ENCODE measurements around the gene SPEF1.

DNA sequence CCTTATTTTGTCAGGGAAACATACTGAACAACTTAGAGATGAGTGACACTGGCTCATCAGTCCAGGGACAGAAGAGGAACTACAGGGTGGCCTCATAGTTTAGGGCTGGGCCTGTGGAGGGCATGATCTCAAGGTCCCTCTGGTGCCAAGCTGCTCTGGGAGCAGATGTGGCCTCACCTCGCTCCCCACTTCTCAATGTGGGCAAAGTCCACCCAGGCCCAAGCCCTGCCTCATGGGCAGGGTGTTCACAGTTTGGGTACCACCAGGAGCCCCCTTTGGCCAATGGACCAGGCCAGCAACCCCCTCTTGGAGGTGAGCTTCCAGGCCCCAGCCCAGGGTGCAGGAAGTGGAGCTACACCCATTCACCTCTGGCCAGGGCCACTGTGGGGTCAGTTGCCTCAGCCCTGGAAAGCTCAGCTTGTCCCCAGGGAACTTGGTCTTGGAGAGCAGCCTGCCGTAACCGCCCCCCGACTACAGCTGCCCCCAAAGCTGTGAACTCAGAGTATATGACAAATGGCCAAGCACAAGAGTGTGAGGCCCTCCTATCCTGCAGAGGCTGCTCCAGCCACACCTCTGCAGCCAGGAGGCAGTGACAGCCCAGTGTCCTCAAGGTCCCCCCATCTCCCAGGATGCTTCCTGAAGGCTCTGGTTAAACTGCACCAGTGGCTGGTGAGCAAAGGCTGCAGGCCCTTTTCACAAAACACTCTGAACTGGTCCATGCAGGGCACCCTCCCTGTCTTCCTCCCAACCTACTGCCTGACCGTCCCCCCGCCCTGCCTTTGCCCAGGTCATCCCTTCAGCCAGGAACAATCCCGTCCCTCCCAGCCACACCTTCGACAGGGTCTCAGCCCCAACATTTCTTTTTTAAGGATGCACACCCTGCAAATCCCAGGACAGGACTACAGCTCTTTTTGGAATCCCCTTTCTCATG, 17.3 kb downstream of the SPEF1 start:
- TF ChIP-seq TARDBP (IDR thresholded peaks at IDR 0.05; ENCODE audit: borderline replicate concordance) (no peak), JUND (IDR thresholded peaks at IDR 0.05; ENCODE audit: low read depth, low read length) (no peak), EGR1 (IDR thresholded peaks at IDR 0.05; ENCODE audit: borderline replicate concordance in 1 of 2, low read depth in 2 of 2, low read length in 2 of 2) (no peak)
- TF ChIP-seq, protein P1, sequence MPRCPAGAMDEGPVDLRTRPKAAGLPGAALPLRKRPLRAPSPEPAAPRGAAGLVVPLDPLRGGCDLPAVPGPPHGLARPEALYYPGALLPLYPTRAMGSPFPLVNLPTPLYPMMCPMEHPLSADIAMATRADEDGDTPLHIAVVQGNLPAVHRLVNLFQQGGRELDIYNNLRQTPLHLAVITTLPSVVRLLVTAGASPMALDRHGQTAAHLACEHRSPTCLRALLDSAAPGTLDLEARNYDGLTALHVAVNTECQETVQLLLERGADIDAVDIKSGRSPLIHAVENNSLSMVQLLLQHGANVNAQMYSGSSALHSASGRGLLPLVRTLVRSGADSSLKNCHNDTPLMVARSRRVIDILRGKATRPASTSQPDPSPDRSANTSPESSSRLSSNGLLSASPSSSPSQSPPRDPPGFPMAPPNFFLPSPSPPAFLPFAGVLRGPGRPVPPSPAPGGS (IDR thresholded peaks at IDR 0.05; ENCODE audit: borderline replicate concordance, insufficient read depth, low read depth, low read length, poor library complexity, severe bottlenecking), result no peak
